ENCODE results near the gene FAM53A.

DNA sequence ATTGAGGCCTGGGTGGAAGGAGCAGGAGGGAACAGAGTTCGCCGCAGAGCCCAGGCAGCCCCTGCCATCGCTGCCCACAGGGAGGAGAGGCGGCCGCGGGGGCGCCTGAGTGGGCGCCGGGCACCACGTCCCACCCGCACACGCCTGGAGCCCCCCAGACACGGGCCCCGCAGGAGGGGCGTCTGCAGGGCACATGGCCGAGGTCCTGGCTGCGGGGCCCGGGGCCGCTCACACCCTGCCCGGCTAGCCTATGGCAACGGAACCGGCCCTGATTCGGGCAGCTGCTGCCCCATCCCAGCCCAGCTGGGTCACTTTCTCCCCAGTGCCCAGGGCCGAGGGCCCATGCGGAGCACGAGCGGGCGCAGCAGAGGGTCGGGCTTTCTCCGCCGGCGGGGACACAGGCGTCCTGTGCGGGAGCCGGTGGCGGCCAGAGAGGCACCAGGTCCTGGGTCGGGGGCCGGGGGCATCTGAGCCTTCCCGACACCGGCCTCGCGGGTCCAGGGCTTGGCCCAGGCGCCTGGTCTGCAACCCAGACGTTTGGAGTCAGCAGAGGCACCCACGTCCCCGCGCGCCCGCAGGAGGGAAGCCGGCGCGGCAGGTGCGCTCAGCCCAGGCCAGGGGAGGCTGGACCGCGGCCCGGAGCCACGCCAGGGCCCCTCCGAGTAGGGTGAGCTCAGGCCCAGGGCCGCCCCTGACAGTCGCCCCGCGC lies 91.2 kb downstream of the FAM53A start:
- TF ChIP-seq, protein P1, sequence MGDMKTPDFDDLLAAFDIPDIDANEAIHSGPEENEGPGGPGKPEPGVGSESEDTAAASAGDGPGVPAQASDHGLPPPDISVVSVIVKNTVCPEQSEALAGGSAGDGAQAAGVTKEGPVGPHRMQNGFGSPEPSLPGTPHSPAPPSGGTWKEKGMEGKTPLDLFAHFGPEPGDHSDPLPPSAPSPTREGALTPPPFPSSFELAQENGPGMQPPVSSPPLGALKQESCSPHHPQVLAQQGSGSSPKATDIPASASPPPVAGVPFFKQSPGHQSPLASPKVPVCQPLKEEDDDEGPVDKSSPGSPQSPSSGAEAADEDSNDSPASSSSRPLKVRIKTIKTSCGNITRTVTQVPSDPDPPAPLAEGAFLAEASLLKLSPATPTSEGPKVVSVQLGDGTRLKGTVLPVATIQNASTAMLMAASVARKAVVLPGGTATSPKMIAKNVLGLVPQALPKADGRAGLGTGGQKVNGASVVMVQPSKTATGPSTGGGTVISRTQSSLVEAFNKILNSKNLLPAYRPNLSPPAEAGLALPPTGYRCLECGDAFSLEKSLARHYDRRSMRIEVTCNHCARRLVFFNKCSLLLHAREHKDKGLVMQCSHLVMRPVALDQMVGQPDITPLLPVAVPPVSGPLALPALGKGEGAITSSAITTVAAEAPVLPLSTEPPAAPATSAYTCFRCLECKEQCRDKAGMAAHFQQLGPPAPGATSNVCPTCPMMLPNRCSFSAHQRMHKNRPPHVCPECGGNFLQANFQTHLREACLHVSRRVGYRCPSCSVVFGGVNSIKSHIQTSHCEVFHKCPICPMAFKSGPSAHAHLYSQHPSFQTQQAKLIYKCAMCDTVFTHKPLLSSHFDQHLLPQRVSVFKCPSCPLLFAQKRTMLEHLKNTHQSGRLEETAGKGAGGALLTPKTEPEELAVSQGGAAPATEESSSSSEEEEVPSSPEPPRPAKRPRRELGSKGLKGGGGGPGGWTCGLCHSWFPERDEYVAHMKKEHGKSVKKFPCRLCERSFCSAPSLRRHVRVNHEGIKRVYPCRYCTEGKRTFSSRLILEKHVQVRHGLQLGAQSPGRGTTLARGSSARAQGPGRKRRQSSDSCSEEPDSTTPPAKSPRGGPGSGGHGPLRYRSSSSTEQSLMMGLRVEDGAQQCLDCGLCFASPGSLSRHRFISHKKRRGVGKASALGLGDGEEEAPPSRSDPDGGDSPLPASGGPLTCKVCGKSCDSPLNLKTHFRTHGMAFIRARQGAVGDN (CRISPR knock-in tag; IDR thresholded peaks at IDR 0.05) = no peak
- TF ChIP-seq RELA (CRISPR knock-in tag; IDR thresholded peaks at IDR 0.05) (no peak), SMARCE1 (IDR thresholded peaks at IDR 0.05; ENCODE audit: borderline replicate concordance) (no peak), TCF7L2 (IDR thresholded peaks at IDR 0.05; ENCODE audit: low read depth, low read length) (no peak), RFX5 (IDR thresholded peaks at IDR 0.05; ENCODE audit: low read depth, low read length) (no peak), TCF12 (IDR thresholded peaks at IDR 0.05) (no peak), TCF12 (CRISPR knock-in tag; IDR thresholded peaks at IDR 0.05) (no peak), EZH2 (conservative IDR thresholded peaks at IDR 0.05; ENCODE audit: low read depth, low read length) (no peak), ZNF446 (CRISPR knock-in tag; IDR thresholded peaks at IDR 0.05) (no peak), GTF2F1 (IDR thresholded peaks at IDR 0.05; ENCODE audit: low read length) (no peak), POLR2A (IDR thresholded peaks at IDR 0.05; ENCODE audit: insufficient read depth in 1 of 2, low read depth in 2 of 2, low read length in 2 of 2) (no peak)

Data from HepG2 (cell line).